CD4-positive, alpha-beta T cell treated with Interleukin-4 for 1 hour (primary cell): ENCODE data around the gene INAFM1.

Source experiments
- DNase-seq, 2 donors: peaks; one replicate each; pipeline ENCODE4 v3.0.0-alpha.2; 2020 to 2022

INAFM1 gene

GRCh38 chr19:47310819-47311218 is 36.1 kb downstream of the INAFM1 start:
- DNase-seq: peak in 1 of 2 donors; percentile 40

GRCh38 chr19:47312366-47313006 is 37.8 kb downstream of the INAFM1 start:
- no peak for DNase-seq

DNA sequence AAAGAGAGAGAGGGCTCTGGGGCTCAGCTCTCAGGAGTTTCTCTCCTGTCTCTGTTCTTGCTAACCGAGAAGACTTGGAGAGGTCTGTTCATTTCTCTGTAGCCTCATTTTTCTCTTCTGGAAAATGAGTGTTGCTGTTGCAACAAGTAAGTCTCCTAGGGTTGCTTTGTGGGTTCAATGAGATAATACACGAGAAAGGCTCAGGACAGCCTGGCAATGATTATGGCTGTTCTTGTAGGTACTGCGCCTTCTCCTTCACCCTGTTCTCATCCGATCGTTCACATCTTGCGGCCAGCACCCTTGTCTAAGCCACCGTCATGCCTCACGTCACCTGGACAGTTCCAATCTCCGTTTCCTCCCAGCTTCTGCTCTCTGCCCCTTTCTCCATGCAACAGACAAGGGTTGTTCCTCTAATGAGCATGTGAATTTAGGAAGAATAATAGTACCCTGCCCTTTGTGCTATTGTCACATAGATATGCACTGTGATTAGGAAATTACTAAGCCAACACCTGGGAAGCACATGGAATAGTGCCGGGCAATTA is 39.1 kb downstream of the INAFM1 start:
- DNase-seq: no peak

DNA sequence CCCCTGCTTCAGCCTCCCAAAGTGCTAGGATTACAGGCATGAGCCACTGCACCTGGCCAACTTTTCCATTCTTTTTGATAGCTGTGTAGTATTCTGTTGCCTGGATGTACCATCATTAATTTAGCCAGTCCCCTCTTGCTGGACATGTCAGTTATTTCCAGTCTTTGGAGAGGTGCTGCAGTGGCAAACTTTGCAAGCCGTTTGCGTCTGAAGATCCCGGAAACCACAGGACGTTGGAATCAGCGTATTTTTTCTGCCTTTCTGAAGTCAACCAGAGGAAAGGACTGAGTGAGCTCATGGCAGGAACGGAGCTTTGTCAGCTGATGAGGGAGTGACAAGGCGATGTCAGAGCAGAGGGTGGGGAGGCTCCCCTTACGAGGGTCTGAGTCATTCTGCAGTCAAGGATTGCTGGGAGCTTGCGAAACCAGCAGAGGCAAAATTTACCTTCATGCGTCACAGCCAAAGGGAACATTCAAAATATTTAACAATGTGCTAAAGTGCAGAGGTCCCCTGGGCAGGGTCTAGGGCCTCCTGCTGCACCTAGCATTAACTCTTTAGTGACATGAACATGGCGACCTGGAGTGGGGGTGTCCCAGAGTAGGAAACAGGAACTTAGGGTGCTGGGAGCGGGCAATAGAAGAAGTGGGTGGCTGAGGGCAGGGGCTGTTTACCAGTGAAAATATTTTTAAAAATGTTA is 40.6 kb downstream of the INAFM1 start:
- DNase-seq: peak in 1 of 2 donors; percentile 82

DNA sequence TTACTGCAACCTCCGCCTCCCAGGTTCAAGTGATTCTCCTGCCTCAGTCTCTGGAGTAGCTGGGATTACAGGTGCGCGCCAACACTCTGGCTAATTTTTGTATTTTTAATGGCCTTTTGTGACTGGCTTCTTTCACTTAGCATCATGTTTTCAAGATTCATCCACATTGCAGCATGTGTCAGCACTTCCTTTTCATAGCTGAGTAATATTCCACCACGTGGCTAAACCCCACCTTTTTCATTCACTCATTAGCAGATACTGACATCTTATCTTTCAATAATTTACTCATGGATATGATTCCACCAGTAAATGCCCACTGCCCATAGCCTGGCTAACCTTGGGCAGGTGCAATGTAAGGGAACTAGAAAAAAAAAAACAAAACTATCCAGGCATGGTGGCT is 41.8 kb downstream of the INAFM1 start:
- no peak for DNase-seq

- DNase-seq: no peak
Observed at GRCh38 chr19:47319923-47320871, 45.5 kb downstream of the INAFM1 start.

DNA sequence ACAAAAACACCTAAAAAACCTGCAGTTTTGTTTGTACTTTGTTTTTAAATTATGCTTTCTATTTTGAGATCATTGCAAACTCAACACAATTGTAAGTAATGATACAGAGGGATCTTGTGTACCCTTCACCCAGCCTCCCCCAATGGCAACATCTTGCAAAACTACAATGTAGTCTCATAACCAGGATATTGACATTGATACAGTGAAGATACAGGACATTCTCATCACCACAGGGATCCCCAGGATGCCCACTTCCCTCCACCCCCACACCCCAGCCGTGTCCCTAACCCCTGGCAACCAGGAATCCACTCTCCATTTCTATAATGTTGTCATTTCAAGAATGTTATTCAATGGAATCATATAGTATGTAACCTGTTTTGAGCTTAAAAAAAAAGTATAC is 46.9 kb downstream of the INAFM1 start:
- no peak for DNase-seq

- DNase-seq: no peak
Observed at GRCh38 chr19:47322058-47322457, 47.4 kb downstream of the INAFM1 start.

- no peak for DNase-seq
Observed at GRCh38 chr19:47323409-47323808, 48.7 kb downstream of the INAFM1 start.

GRCh38 chr19:47323872-47324271 is 49.2 kb downstream of the INAFM1 start:
- DNase-seq: no peak

DNA sequence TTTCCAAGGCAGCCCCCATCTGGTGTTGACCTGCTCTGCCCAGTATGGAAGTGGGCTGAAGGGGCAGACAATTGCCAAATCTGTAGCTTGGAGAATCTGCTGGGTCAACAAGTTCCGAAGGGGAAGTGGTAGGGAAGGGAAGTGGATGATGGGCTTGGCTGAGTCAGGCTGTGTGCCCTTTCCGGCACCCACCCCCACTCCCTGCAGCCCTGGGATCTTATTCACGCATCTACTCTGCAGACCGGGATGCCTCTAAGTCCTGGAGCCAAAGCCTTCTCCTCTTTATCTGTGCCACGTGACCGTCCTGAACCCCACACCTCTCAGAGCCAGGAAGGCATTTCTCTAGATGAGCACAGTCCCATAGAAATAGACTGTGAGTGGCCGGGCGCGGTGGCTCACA is 49.8 kb downstream of the INAFM1 start:
- DNase-seq: peak in 1 of 2 donors; percentile 71
